Lung (tissue), 12 donors: ENCODE measurements around the gene GON7. TPM values are rescaled to one million over a fixed set of nuclear protein-coding genes. Genes with fewer than 3 reads are reported as not detected.

Experiments used
- ATAC-seq: fragments of 200-7000 bp; cut with Tn5 transposase; one replicate; pipeline ENCODE4 v1.9.1; 2020; ENCODE audit warnings: moderate number of reproducible peaks; ENCODE audit not compliant: insufficient read depth, low FRiP score
- DNase-seq, 3 donors: peaks; one replicate each; pipeline ENCODE4 v3.0.0-alpha.2; 2013 to 2017
- H3K27ac ChIP-seq, 2 donors: one replicate each; pipeline ENCODE4 v1.5.1; 2013; ENCODE audit warnings: mild to moderate bottlenecking in 2 of 2, moderate library complexity in 2 of 2, control low read depth in 1 of 2, inconsistent platforms in 1 of 2, low read depth in 1 of 2, low read length in 1 of 2
- H3K27me3 ChIP-seq, 3 donors: one replicate each; pipeline ENCODE4 v1.5.1; 2013; ENCODE audit warnings: low read length in 2 of 3; ENCODE audit not compliant: control insufficient read depth in 3 of 3, insufficient read depth in 3 of 3
- H3K36me3 ChIP-seq, 4 donors: one replicate each; pipeline ENCODE4 v1.5.1; 2013; ENCODE audit warnings: low read length in 4 of 4, mild to moderate bottlenecking in 1 of 4, moderate library complexity in 1 of 4; ENCODE audit not compliant: control insufficient read depth in 4 of 4, insufficient read depth in 4 of 4
- H3K4me1 ChIP-seq, 5 donors: one replicate each; pipeline ENCODE4 v1.5.1; 2013; ENCODE audit warnings: low read length in 5 of 5, mild to moderate bottlenecking in 2 of 5, moderate library complexity in 1 of 5; ENCODE audit not compliant: control insufficient read depth in 5 of 5, insufficient read depth in 5 of 5
- H3K4me3 ChIP-seq: one replicate; pipeline ENCODE4 v1.5.1; 2013; ENCODE audit warnings: mild to moderate bottlenecking, control low read depth, moderate library complexity
- H3K9ac ChIP-seq, 2 donors: one replicate each; pipeline ENCODE4 v1.5.1; 2013; ENCODE audit warnings: low read length in 2 of 2, control low read depth in 1 of 2; ENCODE audit not compliant: insufficient read depth in 1 of 2
- H3K9me3 ChIP-seq, 4 donors: one replicate each; pipeline ENCODE4 v1.5.1; 2013; ENCODE audit warnings: low read length in 3 of 4, mild to moderate bottlenecking in 1 of 4, moderate library complexity in 1 of 4; ENCODE audit not compliant: control insufficient read depth in 4 of 4, insufficient read depth in 3 of 4
- CTCF ChIP-seq: IDR thresholded peaks from 2 replicates; pipeline ENCODE4 v1.5.1; 2012; ENCODE audit warnings: mild to moderate bottlenecking; ENCODE audit errors: control extremely low read depth, extremely low read depth
- WGBS, 2 donors: extraction: QIAGEN DNeasy Blood & Tissue Kit; methylation state at CpG; one replicate each; pipeline ENCODE4 v1.1.7; 2013; 5-methylcytosine and 5-hydroxymethylcytosine counted together
- polyA plus RNA-seq, 2 donors: library from polyadenylated mRNA; stranded (reverse); fragments of 200-250 nt; gene quantifications; one replicate each; pipeline ENCODE4 v1.2.1, GENCODE V29; 2013
- total RNA-seq, 2 donors: library from RNA; depleted of rRNA in 1 of 2; stranded (reverse); fragments of >200 nt in 1 of 2; gene quantifications; one replicate each; pipeline ENCODE4 v1.2.1, GENCODE V29; 2014 to 2021
- donor health status: control.
- donor health status: control.
- donor health status: Bipolar disorder and iron deficiency.
- donor health status: healthy.
- donor health status: DM: yes; HTN: yes; CAD: no.

Gene GON7
- total and polyA plus RNA-seq, 4 donors = 20.7 to 24.3 (median 21.7) TPM

DNA sequence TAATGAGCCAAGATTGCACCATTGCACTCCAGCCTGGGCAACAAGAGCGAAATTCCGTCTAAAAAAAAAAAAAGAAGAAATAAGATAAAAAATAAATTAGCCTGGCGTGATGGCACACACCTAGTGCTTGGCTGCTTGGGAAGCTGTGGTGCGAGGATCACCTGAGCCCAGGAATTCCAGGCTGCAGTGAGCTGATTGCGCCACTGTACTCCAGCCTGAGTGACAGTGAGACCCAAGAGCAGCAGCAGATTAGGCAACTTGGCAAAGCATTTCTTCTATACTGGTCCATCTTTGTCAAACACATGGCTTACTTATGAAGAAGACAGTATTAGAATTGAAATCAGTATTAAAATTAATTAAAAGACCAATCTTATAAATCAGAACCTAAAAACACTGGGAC, 6.3 kb downstream of the GON7 start:
- peaks cover 0 to under 1% (median 0%) of the 10 kb centered on the region in 5 donors for H3K4me1 ChIP-seq
- no peak overlapping the region for H3K27ac ChIP-seq
- ATAC-seq (peak; percentile 41), DNase-seq (no peak)
- H3K27me3 ChIP-seq = no peaks in the 10 kb centered on the region
- H3K9me3 ChIP-seq = no peaks in the 10 kb centered on the region
- no peak overlapping the region for H3K9ac ChIP-seq
- 73 to 84% methylated on average over 5 of the region's 5 CpGs for WGBS, 2 donors
- H3K36me3 ChIP-seq = peaks cover 0 to 2% (median under 1%) of the 10 kb centered on the region in 4 donors
- TF ChIP-seq CTCF = no peak
- no peak overlapping the region for H3K4me3 ChIP-seq

DNA sequence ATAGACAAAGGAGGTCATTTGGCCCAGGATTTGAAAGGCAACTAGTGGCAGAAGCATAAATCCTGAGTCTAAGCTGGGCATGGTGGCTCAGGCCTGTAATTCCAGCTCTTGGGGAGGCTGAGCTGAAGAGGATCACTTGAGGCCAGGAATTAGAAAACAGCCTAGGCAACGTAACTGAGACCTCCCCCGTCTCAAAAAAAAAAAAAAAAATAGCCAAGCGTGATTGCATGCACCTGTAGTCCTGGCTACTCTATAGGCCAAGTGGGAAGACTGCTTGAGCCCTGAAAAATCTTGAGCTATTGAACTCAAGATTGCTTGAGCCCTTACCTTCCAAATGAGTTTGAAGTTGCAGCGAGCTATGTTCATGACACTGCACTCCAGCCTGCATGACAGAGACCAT, 7.8 kb downstream of the GON7 start:
- peaks cover 0 to 2% (median 1%) of the 10 kb centered on the region in 4 donors for H3K36me3 ChIP-seq
- 77 to 94% methylated on average over 4 of the region's 4 CpGs for WGBS, 2 donors
- no peaks in the 10 kb centered on the region for H3K27me3 ChIP-seq
- H3K4me3 ChIP-seq = no peak overlapping the region
- H3K9ac ChIP-seq = no peak overlapping the region
- no peaks in the 10 kb centered on the region for H3K4me1 ChIP-seq
- H3K9me3 ChIP-seq = no peaks in the 10 kb centered on the region
- TF ChIP-seq CTCF = no peak
- H3K27ac ChIP-seq = no peak overlapping the region
- DNase-seq (no peak), ATAC-seq (no peak)

- peaks cover 0 to 5% (median 2%) of the 10 kb centered on the region in 4 donors for H3K36me3 ChIP-seq
- H3K4me1 ChIP-seq = no peaks in the 10 kb centered on the region
- no peak overlapping the region for H3K9ac ChIP-seq
- 91 to 96% methylated on average over 1 of the region's 1 CpG for WGBS, 2 donors
- H3K27ac ChIP-seq = no peak overlapping the region
- no peak overlapping the region for H3K4me3 ChIP-seq
- no peaks in the 10 kb centered on the region for H3K9me3 ChIP-seq
- no peak for TF ChIP-seq CTCF
- DNase-seq (no peak), ATAC-seq (no peak)
- H3K27me3 ChIP-seq = no peaks in the 10 kb centered on the region
These were observed 11.4 kb downstream of the GON7 start for GRCh38 chr14:93195316-93195999.

DNA sequence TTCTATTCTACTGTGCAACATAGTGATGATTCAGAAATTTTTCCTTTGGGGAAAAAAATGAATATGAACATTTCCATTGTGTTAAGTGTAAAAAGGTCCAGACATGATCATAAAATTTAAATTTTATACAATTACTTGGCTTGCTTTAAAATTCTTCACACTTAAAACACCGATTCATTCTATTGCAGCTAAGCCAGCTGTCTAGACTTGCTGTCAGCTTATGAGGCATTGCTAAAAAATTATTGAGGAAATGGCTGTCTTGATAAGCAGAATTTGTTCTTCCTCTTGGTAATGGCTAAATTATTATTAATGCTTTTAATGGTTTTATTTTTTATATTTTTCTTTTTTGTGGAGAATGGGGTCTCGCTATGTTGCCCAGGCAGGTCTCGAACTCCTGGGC, 19.9 kb downstream of the GON7 start:
- H3K9ac ChIP-seq = no peak overlapping the region
- H3K4me1 ChIP-seq = peaks cover 3 to 17% (median 9%) of the 10 kb centered on the region in 5 donors
- H3K4me3 ChIP-seq = no peak overlapping the region
- TF ChIP-seq CTCF = no peak
- no peak for DNase-seq
- H3K9me3 ChIP-seq = no peaks in the 10 kb centered on the region
- H3K36me3 ChIP-seq = peaks cover 3 to 17% (median 5%) of the 10 kb centered on the region in 4 donors
- no peaks in the 10 kb centered on the region for H3K27me3 ChIP-seq
- 94% methylated on average over 3 of the region's 3 CpGs for WGBS, 2 donors
- no peak for ATAC-seq
- H3K27ac ChIP-seq = no peak overlapping the region
